PC-9 (cell line): ENCODE measurements around the gene TGFBR3. TPM values are rescaled to one million over a fixed set of nuclear protein-coding genes. Genes with fewer than 3 reads are reported as not detected.

Source experiments
- BruUV-seq: library from RNA; stranded (reverse); fragments of 400-500 nt; replicated peaks from 2 replicates; lab custom pipeline; 2021; lab: Mats Ljungman, UMichigan
- CTCF ChIA-PET: fragments of 300-600 bp; sonication (Branson Sonifier 250); formaldehyde crosslinking; loops from one replicate; lab custom pipeline; 2022; ENCODE audit warnings: antibody characterized with exemption; lab: Charles Lee
- POLR2A ChIA-PET: fragments of 300-600 bp; sonication (Branson Sonifier 250); formaldehyde crosslinking; loops from one replicate; lab custom pipeline; 2022; ENCODE audit warnings: antibody characterized with exemption; ENCODE audit not compliant: unreplicated experiment; lab: Charles Lee
- DNase-seq, 2 experiments: peaks; one replicate each; pipeline versions ENCODE4 v3.0.0 to v3.0.0-alpha.2; 2015 to 2022; ENCODE audit warnings: mixed read lengths in 1 of 2
- H2AFZ ChIP-seq: fragments of 200-600 bp; sonication (generic); 2 replicates; pipeline ENCODE4 v1.8.1; 2017; ENCODE audit warnings: antibody characterized with exemption
- H3F3A ChIP-seq: fragments of 200-600 bp; sonication (generic); 2 replicates; pipeline ENCODE4 v1.8.1; 2017; ENCODE audit warnings: antibody characterized with exemption, mild to moderate bottlenecking, low read depth; ENCODE audit not compliant: insufficient read depth
- H3K27ac ChIP-seq: fragments of 200-600 bp; sonication (generic); 2 replicates; pipeline ENCODE4 v1.6.1; 2016; ENCODE audit warnings: mixed run types
- H3K27me3 ChIP-seq: fragments of 200-600 bp; sonication (generic); 2 replicates; pipeline ENCODE4 v1.6.1; 2016; ENCODE audit warnings: low read depth, mixed run types; ENCODE audit not compliant: insufficient read depth
- H3K36me3 ChIP-seq: fragments of 200-600 bp; sonication (generic); 2 replicates; pipeline ENCODE4 v1.6.1; 2016; ENCODE audit warnings: low read depth, mixed run types
- H3K4me1 ChIP-seq: fragments of 200-600 bp; sonication (generic); replicated peaks from 2 replicates; pipeline ENCODE4 v1.6.1; 2016; ENCODE audit warnings: mixed run types; ENCODE audit not compliant: insufficient read depth
- H3K4me2 ChIP-seq: fragments of 200-600 bp; sonication (generic); 2 replicates; pipeline ENCODE4 v1.6.1; 2017; ENCODE audit warnings: mixed run types
- H3K4me3 ChIP-seq: fragments of 200-600 bp; sonication (generic); 2 replicates; pipeline ENCODE4 v1.6.1; 2016; ENCODE audit warnings: mixed run types
- H3K79me2 ChIP-seq: fragments of 200-600 bp; sonication (generic); 2 replicates; pipeline ENCODE4 v1.6.1; 2017; ENCODE audit warnings: low read depth, mixed run types
- H3K9me2 ChIP-seq: fragments of 200-600 bp; sonication (generic); 2 replicates; pipeline ENCODE4 v1.8.1; 2017; ENCODE audit warnings: mild to moderate bottlenecking; ENCODE audit not compliant: insufficient read depth
- H3K9me3 ChIP-seq: fragments of 200-600 bp; sonication (generic); 2 replicates; pipeline ENCODE4 v1.8.1; 2016; ENCODE audit warnings: low read depth; ENCODE audit not compliant: insufficient read depth
- H4K20me1 ChIP-seq: fragments of 200-600 bp; sonication (generic); 2 replicates; pipeline ENCODE4 v1.8.1; 2017; ENCODE audit not compliant: insufficient read depth
- EZH2 ChIP-seq: fragments of 200-600 bp; sonication (generic); IDR thresholded peaks from 2 replicates; pipeline ENCODE4 v1.8.0; 2017; ENCODE audit warnings: antibody characterized with exemption, low read depth
- intact Hi-C: fragments of 100-400 bp; cut with micrococcal nuclease; formaldehyde crosslinking; loops from one replicate; pipeline ENCODE4 v1.10.0; 2022; ENCODE audit not compliant: unreplicated experiment
- total RNA-seq: library from RNA; stranded (reverse); gene quantifications from 2 replicates; pipeline ENCODE4 v1.2.3, GENCODE V29; 2021
- TF ChIP-seq, protein P1 (sequence below): fragments of 200-600 bp; sonication (generic); conservative IDR thresholded peaks from 2 replicates; pipeline ENCODE4 v1.6.1; 2017; ENCODE audit warnings: mixed run types, antibody characterized with exemption, mild to moderate bottlenecking, moderate library complexity

TGFBR3 gene
- total RNA-seq, 1 experiment from 2014 or later: 1.6 TPM

DNA sequence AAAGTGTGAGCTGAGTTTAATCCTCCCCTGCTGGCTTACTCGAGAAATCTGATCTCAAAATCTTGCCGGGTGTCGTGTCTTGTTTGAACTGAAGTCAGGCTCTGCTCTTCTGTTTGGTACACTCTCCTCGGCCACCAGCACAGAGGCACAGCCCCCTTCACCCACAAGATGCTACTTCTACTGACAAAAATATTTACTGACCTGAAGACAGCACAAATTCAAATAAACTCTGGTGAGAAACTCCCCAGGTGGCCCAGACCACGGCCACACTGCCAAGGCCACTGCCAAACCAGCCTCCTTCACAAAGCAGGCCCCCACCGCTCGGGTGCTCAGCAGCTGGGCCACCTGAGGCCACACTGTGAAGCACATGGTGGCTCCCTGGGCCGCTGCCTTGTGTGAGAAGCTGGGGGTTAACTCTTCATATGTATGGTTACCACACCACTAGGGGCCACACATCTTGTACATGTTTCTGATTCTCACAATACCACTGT lies 80.6 kb downstream of the TGFBR3 start:
- no peaks in the 10 kb centered on the region for H3K9me2 ChIP-seq

DNA sequence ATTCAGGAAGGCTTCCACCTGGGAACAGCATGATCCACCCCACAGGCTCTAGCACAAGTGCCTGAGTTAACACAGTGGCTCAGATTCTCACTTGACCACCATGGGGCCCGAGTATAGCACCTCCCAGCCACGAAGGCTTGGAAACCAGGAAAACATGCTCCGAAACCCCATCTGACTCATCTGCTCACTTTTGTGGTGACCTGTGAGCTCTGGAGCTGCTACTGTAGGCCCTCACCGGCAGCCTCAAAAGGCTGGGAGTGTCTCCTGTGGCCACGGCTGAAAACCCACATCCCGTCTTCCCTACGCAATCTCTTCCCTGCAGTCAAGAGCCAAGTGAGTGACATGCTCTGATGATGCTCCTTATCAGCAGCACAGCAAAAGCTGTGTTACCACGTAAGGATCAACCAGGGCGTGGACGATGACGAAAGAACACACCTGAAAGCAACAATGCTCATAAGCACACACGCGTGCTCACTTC lies 81.4 kb downstream of the TGFBR3 start:
- peak overlapping the region; percentile 90 for H3K27ac ChIP-seq
- intact Hi-C loops: loop anchor here (2.0 to 10.0 kb wide), 3 partner anchors 72 to 190 kb away; no protein-coding TSS in a partner anchor
- H3K9me2 ChIP-seq: no peaks in the 10 kb centered on the region
- H3K36me3 ChIP-seq: no peaks in the 10 kb centered on the region
- no TSS peak for BruUV-seq
- H3K4me3 ChIP-seq: no peak overlapping the region
- DNase-seq: peak; percentile 77 to 98
- peaks cover 40% of the 10 kb centered on the region for H3K4me1 ChIP-seq
- no peaks in the 10 kb centered on the region for H4K20me1 ChIP-seq
- ChIA-PET CTCF (interaction anchor here (1.0 kb wide), 1 partner anchor 81 kb away, joined by 3 read pairs; the partner anchor contains the start of gene TGFBR3), POLR2A (interaction anchor here (0.6 kb wide), 2 partner anchors 85 to 99 kb away, joined by 4 to 9 read pairs; no protein-coding TSS in a partner anchor)
- H3K9me3 ChIP-seq: no peaks in the 10 kb centered on the region
- peak overlapping the region; percentile 58 for H2AFZ ChIP-seq
- no peaks in the 10 kb centered on the region for H3K27me3 ChIP-seq
- H3K79me2 ChIP-seq: no peaks in the 10 kb centered on the region
- no peak for TF ChIP-seq EZH2
- TF ChIP-seq, protein P1, sequence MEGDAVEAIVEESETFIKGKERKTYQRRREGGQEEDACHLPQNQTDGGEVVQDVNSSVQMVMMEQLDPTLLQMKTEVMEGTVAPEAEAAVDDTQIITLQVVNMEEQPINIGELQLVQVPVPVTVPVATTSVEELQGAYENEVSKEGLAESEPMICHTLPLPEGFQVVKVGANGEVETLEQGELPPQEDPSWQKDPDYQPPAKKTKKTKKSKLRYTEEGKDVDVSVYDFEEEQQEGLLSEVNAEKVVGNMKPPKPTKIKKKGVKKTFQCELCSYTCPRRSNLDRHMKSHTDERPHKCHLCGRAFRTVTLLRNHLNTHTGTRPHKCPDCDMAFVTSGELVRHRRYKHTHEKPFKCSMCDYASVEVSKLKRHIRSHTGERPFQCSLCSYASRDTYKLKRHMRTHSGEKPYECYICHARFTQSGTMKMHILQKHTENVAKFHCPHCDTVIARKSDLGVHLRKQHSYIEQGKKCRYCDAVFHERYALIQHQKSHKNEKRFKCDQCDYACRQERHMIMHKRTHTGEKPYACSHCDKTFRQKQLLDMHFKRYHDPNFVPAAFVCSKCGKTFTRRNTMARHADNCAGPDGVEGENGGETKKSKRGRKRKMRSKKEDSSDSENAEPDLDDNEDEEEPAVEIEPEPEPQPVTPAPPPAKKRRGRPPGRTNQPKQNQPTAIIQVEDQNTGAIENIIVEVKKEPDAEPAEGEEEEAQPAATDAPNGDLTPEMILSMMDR: no peak
- H3K4me2 ChIP-seq: peak overlapping the region; percentile 70
- peaks cover 26% of the 10 kb centered on the region for H3F3A ChIP-seq

More for the DNA sequence above, 80.6 kb downstream of the TGFBR3 start:
- Histone ChIP-seq H3F3A (peaks cover 26% of the 10 kb centered on the region), H3K4me1 (peaks cover 45% of the 10 kb centered on the region), H3K4me2 (0 out of 2 replicates have a peak overlapping the region, but pooled peaks have one; percentile 70), H3K9me3 (no peaks in the 10 kb centered on the region), H3K27ac (peak overlapping the region; percentile 90), H2AFZ (no peak overlapping the region), H3K27me3 (no peaks in the 10 kb centered on the region), H3K36me3 (no peaks in the 10 kb centered on the region), H4K20me1 (no peaks in the 10 kb centered on the region), H3K4me3 (no peak overlapping the region), H3K79me2 (no peaks in the 10 kb centered on the region)
- TF ChIP-seq, protein P1: no peak
- TF ChIP-seq EZH2: no peak
- DNase-seq: no peak
- ChIA-PET CTCF (interaction anchor here (0.6 kb wide), 1 partner anchor 123 kb away, joined by 3 read pairs; no protein-coding TSS in a partner anchor), POLR2A (no interaction called here)
- no TSS peak for BruUV-seq
- intact Hi-C loops: loop anchor here (2.0 to 10.0 kb wide), 2 partner anchors 73 to 191 kb away; no protein-coding TSS in a partner anchor

DNA sequence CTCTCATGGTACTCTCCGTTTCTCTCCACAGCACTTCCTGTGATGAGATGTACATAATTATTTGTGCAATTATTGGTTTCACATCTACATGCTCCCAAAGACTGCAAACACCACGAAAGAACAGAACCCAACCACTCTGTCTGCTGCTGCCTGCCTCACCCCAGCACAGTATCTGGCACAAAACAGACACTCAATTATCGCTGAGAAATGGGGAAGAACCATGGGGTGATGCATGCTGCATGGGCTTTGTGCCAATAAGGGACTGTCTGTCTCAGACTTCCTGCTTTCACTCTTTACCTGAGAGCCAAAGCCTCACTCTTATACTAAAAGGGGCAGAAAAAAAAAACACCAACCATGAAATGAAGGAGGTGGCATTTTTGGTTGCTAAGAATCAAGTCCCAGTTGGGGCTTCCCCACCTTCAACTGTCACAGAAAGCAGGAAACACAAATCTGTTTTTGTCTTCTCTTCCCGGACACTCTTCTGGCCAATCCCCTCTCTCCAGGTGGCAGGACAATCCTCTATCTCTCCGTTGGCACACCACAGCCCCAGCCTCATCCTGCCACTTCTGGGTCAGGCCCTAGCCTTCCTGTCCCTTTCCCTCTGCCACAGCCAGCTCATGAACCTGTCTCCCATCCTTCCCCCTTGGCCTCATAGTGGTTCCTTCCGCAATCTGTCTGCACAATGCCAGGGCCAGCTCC lies 82.0 kb downstream of the TGFBR3 start:
- H3K36me3 ChIP-seq: no peaks in the 10 kb centered on the region
- H3K9me3 ChIP-seq: no peaks in the 10 kb centered on the region
- H3K4me2 ChIP-seq: peak overlapping the region; percentile 70
- TF ChIP-seq, protein P1: no peak
- no peak for TF ChIP-seq EZH2
- H3K79me2 ChIP-seq: no peaks in the 10 kb centered on the region
- ChIA-PET CTCF (interaction anchor here (1.0 kb wide), 1 partner anchor 81 kb away, joined by 3 read pairs; the partner anchor contains the start of gene TGFBR3), POLR2A (interaction anchor here (0.6 kb wide), 2 partner anchors 85 to 100 kb away, joined by 4 to 9 read pairs; no protein-coding TSS in a partner anchor)
- H3F3A ChIP-seq: peaks cover 23% of the 10 kb centered on the region
- no peaks in the 10 kb centered on the region for H3K9me2 ChIP-seq
- peak overlapping the region; percentile 58 for H2AFZ ChIP-seq
- H3K27me3 ChIP-seq: no peaks in the 10 kb centered on the region
- BruUV-seq: no TSS peak
- peak overlapping the region; percentile 90 for H3K27ac ChIP-seq
- no peaks in the 10 kb centered on the region for H4K20me1 ChIP-seq
- H3K4me1 ChIP-seq: peaks cover 34% of the 10 kb centered on the region
- H3K4me3 ChIP-seq: no peak overlapping the region
- peak; percentile 10 to 61 for DNase-seq
- intact Hi-C loops: loop anchor here (2.0 to 10.0 kb wide), 3 partner anchors 71 to 189 kb away; no protein-coding TSS in a partner anchor
